HEK293 (cell line): ENCODE results near the gene C12orf57.
A peak's percentile ranks its signal among the peaks of the same experiment; 100 is the strongest.

ENCODE experiments used
- ELK4 ChIP-seq: IDR thresholded peaks from 2 replicates; pipeline ENCODE4 v1.6.1; 2011; ENCODE audit warnings: mild to moderate bottlenecking, low read depth, low read length, borderline replicate concordance
- GFI1B ChIP-seq: fragments of 450-650 bp; formaldehyde crosslinking; IDR thresholded peaks from 2 replicates; pipeline ENCODE4 v1.5.1; 2016; ENCODE audit warnings: missing biosample characterization, missing genetic modification characterization
- KLF7 ChIP-seq: fragments of 450-650 bp; formaldehyde crosslinking; IDR thresholded peaks from 2 replicates; pipeline ENCODE4 v1.5.1; 2016; ENCODE audit warnings: missing biosample characterization, missing genetic modification characterization, borderline replicate concordance
- PRDM10 ChIP-seq: fragments of 450-650 bp; formaldehyde crosslinking; IDR thresholded peaks from 2 replicates; pipeline ENCODE4 v1.5.1; 2016; ENCODE audit warnings: missing biosample characterization, missing genetic modification characterization
- SALL2 ChIP-seq: fragments of 450-650 bp; formaldehyde crosslinking; IDR thresholded peaks from 2 replicates; pipeline ENCODE4 v1.5.0; 2017; ENCODE audit warnings: missing biosample characterization, mild to moderate bottlenecking, missing genetic modification characterization, borderline replicate concordance
- SP2 ChIP-seq: fragments of 450-650 bp; formaldehyde crosslinking; IDR thresholded peaks from 2 replicates; pipeline ENCODE4 v1.5.1; 2016; ENCODE audit warnings: missing biosample characterization, missing genetic modification characterization
- ZBTB17 ChIP-seq: fragments of 450-650 bp; formaldehyde crosslinking; IDR thresholded peaks from 2 replicates; pipeline ENCODE4 v1.5.1; 2016; ENCODE audit warnings: missing biosample characterization, missing genetic modification characterization
- ZBTB48 ChIP-seq: fragments of 450-650 bp; formaldehyde crosslinking; IDR thresholded peaks from 2 replicates; pipeline ENCODE4 v1.5.1; 2016; ENCODE audit warnings: missing biosample characterization, missing genetic modification characterization
- ZFHX2 ChIP-seq: fragments of 450-650 bp; formaldehyde crosslinking; conservative IDR thresholded peaks from 2 replicates; pipeline ENCODE4 v1.5.1; 2016; ENCODE audit warnings: missing biosample characterization, missing genetic modification characterization
- ZNF140 ChIP-seq: fragments of 450-650 bp; formaldehyde crosslinking; IDR thresholded peaks from 2 replicates; pipeline ENCODE4 v1.5.1; 2016; ENCODE audit warnings: missing biosample characterization, missing genetic modification characterization
- ZNF214 ChIP-seq: fragments of 450-650 bp; formaldehyde crosslinking; IDR thresholded peaks from 2 replicates; pipeline ENCODE4 v1.5.1; 2017; ENCODE audit warnings: missing biosample characterization, mild to moderate bottlenecking, missing genetic modification characterization, borderline replicate concordance
- ZNF239 ChIP-seq: fragments of 450-650 bp; formaldehyde crosslinking; IDR thresholded peaks from 2 replicates; pipeline ENCODE4 v1.5.1; 2016; ENCODE audit warnings: missing biosample characterization, missing genetic modification characterization
- ZNF391 ChIP-seq: fragments of 450-650 bp; formaldehyde crosslinking; IDR thresholded peaks from 2 replicates; pipeline ENCODE4 v1.5.1; 2016; ENCODE audit warnings: low read depth, missing biosample characterization, missing genetic modification characterization, borderline replicate concordance
- ZNF433 ChIP-seq: fragments of 450-650 bp; formaldehyde crosslinking; IDR thresholded peaks from 2 replicates; pipeline ENCODE4 v1.5.1; 2016; ENCODE audit warnings: missing biosample characterization, missing genetic modification characterization, low read depth
- ZNF449 ChIP-seq: fragments of 450-650 bp; formaldehyde crosslinking; IDR thresholded peaks from 2 replicates; pipeline ENCODE4 v1.5.1; 2017; ENCODE audit warnings: missing biosample characterization, mild to moderate bottlenecking, missing genetic modification characterization, moderate library complexity
- ZNF473 ChIP-seq: fragments of 450-650 bp; formaldehyde crosslinking; IDR thresholded peaks from 2 replicates; pipeline ENCODE4 v1.5.1; 2017; ENCODE audit warnings: missing biosample characterization, missing genetic modification characterization
- ZNF521 ChIP-seq: fragments of 450-650 bp; formaldehyde crosslinking; IDR thresholded peaks from 2 replicates; pipeline ENCODE4 v1.5.1; 2017; ENCODE audit warnings: missing biosample characterization, mild to moderate bottlenecking, missing genetic modification characterization
- ZNF548 ChIP-seq: fragments of 450-650 bp; formaldehyde crosslinking; IDR thresholded peaks from 2 replicates; pipeline ENCODE4 v1.5.1; 2016; ENCODE audit warnings: missing biosample characterization, missing genetic modification characterization
- ZNF571 ChIP-seq: fragments of 450-650 bp; formaldehyde crosslinking; IDR thresholded peaks from 2 replicates; pipeline ENCODE4 v1.5.0; 2017; ENCODE audit warnings: missing biosample characterization, missing genetic modification characterization
- ZNF621 ChIP-seq: fragments of 450-650 bp; formaldehyde crosslinking; IDR thresholded peaks from 2 replicates; pipeline ENCODE4 v1.5.1; 2017; ENCODE audit warnings: missing biosample characterization, missing genetic modification characterization
- ZNF664 ChIP-seq: fragments of 450-650 bp; formaldehyde crosslinking; IDR thresholded peaks from 2 replicates; pipeline ENCODE4 v1.5.1; 2016; ENCODE audit warnings: missing biosample characterization, missing genetic modification characterization
- ZNF707 ChIP-seq: fragments of 450-650 bp; formaldehyde crosslinking; IDR thresholded peaks from 2 replicates; pipeline ENCODE4 v1.5.1; 2016; ENCODE audit warnings: missing biosample characterization, missing genetic modification characterization
- ZNF837 ChIP-seq: fragments of 450-650 bp; formaldehyde crosslinking; IDR thresholded peaks from 2 replicates; pipeline ENCODE4 v1.5.1; 2016; ENCODE audit warnings: missing biosample characterization, missing genetic modification characterization

Gene C12orf57

GRCh38 chr12:6914947-6915788 is 28.7 kb upstream of the C12orf57 start (continued):
- TF ChIP-seq PRDM10 (tag by site-specific recombination) (no peak), ZNF548 (tag by site-specific recombination) (no peak), ZBTB17 (no peak), ZNF433 (tag by site-specific recombination) (no peak), ZNF140 (tag by site-specific recombination) (no peak), ZNF571 (tag by site-specific recombination) (no peak), SP2 (tag by site-specific recombination) (peak; percentile 53), SALL2 (tag by site-specific recombination) (no peak), ZNF239 (tag by site-specific recombination) (no peak), ZNF664 (tag by site-specific recombination) (no peak), ZNF449 (tag by site-specific recombination) (no peak), ZNF707 (tag by site-specific recombination) (no peak), GFI1B (tag by site-specific recombination) (no peak), ZNF214 (tag by site-specific recombination) (no peak), ZNF473 (tag by site-specific recombination) (no peak), ZFHX2 (tag by site-specific recombination) (peak; percentile 43), ZNF391 (tag by site-specific recombination) (no peak), ELK4 (no peak), ZNF837 (no peak), ZBTB48 (no peak), KLF7 (tag by site-specific recombination) (no peak), ZNF521 (tag by site-specific recombination) (no peak), ZNF621 (tag by site-specific recombination) (no peak)
